Measurements from ENCODE around the gene PHACTR1. TPM values are rescaled to one million over a fixed set of nuclear protein-coding genes. Genes with fewer than 3 reads are reported as not detected.

PHACTR1 gene
- total and polyA plus RNA-seq, 2 donors = 3.1 to 6.3 TPM

GRCh38 chr6:13201336-13201735 is 484.8 kb downstream of the PHACTR1 start:
- DNase-seq (ENCODE audit: low read depth in 6 of 9, low spot score in 9 of 9) = no peak
- 98% methylated on average over 6 of the region's 6 CpGs for WGBS
- H3K4me3 ChIP-seq (ENCODE audit: low read length in 2 of 2) = no peak overlapping the region
- H3K9me3 ChIP-seq (ENCODE audit: control insufficient read depth in 2 of 2, insufficient read depth in 1 of 2, low read length in 1 of 2) = no peaks in the 10 kb centered on the region
- no peaks in the 10 kb centered on the region for H3K4me1 ChIP-seq (ENCODE audit: control insufficient read depth in 2 of 2, insufficient read depth in 2 of 2, low read length in 2 of 2)
- H3K36me3 ChIP-seq (ENCODE audit: control insufficient read depth in 2 of 2, insufficient read depth in 2 of 2, low read length in 1 of 2) = no peaks in the 10 kb centered on the region
- H3K27me3 ChIP-seq (ENCODE audit: control insufficient read depth in 2 of 2, insufficient read depth in 1 of 2, low read length in 1 of 2) = no peaks in the 10 kb centered on the region
- no peak overlapping the region for H3K27ac ChIP-seq (ENCODE audit: low read depth in 1 of 2, low read length in 1 of 2)

- Histone ChIP-seq H3K27me3 (ENCODE audit: control insufficient read depth in 2 of 2, insufficient read depth in 1 of 2, low read length in 1 of 2) (no peaks in the 10 kb centered on the region), H3K36me3 (ENCODE audit: control insufficient read depth in 2 of 2, insufficient read depth in 2 of 2, low read length in 1 of 2) (no peaks in the 10 kb centered on the region), H3K4me1 (ENCODE audit: control insufficient read depth in 2 of 2, insufficient read depth in 2 of 2, low read length in 2 of 2) (no peaks in the 10 kb centered on the region), H3K9me3 (ENCODE audit: control insufficient read depth in 2 of 2, insufficient read depth in 1 of 2, low read length in 1 of 2) (no peaks in the 10 kb centered on the region), H3K27ac (ENCODE audit: low read depth in 1 of 2, low read length in 1 of 2) (no peak overlapping the region), H3K4me3 (ENCODE audit: low read length in 2 of 2) (no peak overlapping the region)
- DNase-seq (ENCODE audit: low read depth in 6 of 9, low spot score in 9 of 9) = no peak
- WGBS = 83% methylated on average over 4 of the region's 4 CpGs
These were observed 486.6 kb downstream of the PHACTR1 start for GRCh38 chr6:13203145-13203544.

- Histone ChIP-seq H3K4me1 (ENCODE audit: control insufficient read depth in 2 of 2, insufficient read depth in 2 of 2, low read length in 2 of 2) (no peaks in the 10 kb centered on the region), H3K4me3 (ENCODE audit: low read length in 2 of 2) (no peak overlapping the region), H3K36me3 (ENCODE audit: control insufficient read depth in 2 of 2, insufficient read depth in 2 of 2, low read length in 1 of 2) (no peaks in the 10 kb centered on the region), H3K27ac (ENCODE audit: low read depth in 1 of 2, low read length in 1 of 2) (no peak overlapping the region), H3K9me3 (ENCODE audit: control insufficient read depth in 2 of 2, insufficient read depth in 1 of 2, low read length in 1 of 2) (no peaks in the 10 kb centered on the region), H3K27me3 (ENCODE audit: control insufficient read depth in 2 of 2, insufficient read depth in 1 of 2, low read length in 1 of 2) (no peaks in the 10 kb centered on the region)
- no peak for DNase-seq (ENCODE audit: low read depth in 6 of 9, low spot score in 9 of 9)
- 99% methylated on average over 6 of the region's 6 CpGs for WGBS
These were observed 488.5 kb downstream of the PHACTR1 start for GRCh38 chr6:13205106-13205505.

GRCh38 chr6:13212096-13212495 is 495.5 kb downstream of the PHACTR1 start:
- Histone ChIP-seq H3K9me3 (ENCODE audit: control insufficient read depth in 2 of 2, insufficient read depth in 1 of 2, low read length in 1 of 2) (no peaks in the 10 kb centered on the region), H3K4me1 (ENCODE audit: control insufficient read depth in 2 of 2, insufficient read depth in 2 of 2, low read length in 2 of 2) (peaks cover 0 to 2% of the 10 kb centered on the region in 2 donors), H3K27me3 (ENCODE audit: control insufficient read depth in 2 of 2, insufficient read depth in 1 of 2, low read length in 1 of 2) (no peaks in the 10 kb centered on the region), H3K36me3 (ENCODE audit: control insufficient read depth in 2 of 2, insufficient read depth in 2 of 2, low read length in 1 of 2) (no peaks in the 10 kb centered on the region), H3K4me3 (ENCODE audit: low read length in 2 of 2) (no peak overlapping the region), H3K27ac (ENCODE audit: low read depth in 1 of 2, low read length in 1 of 2) (no peak overlapping the region)
- 100% methylated on average over 1 of the region's 1 CpG for WGBS
- DNase-seq (ENCODE audit: low read depth in 6 of 9, low spot score in 9 of 9) = no peak

- DNase-seq (ENCODE audit: low read depth in 6 of 9, low spot score in 9 of 9) = no peak
- H3K4me1 ChIP-seq (ENCODE audit: control insufficient read depth in 2 of 2, insufficient read depth in 2 of 2, low read length in 2 of 2) = peaks cover 0 to 5% of the 10 kb centered on the region in 2 donors
- H3K9me3 ChIP-seq (ENCODE audit: control insufficient read depth in 2 of 2, insufficient read depth in 1 of 2, low read length in 1 of 2) = no peaks in the 10 kb centered on the region
- H3K27ac ChIP-seq (ENCODE audit: low read depth in 1 of 2, low read length in 1 of 2) = no peak overlapping the region
- H3K4me3 ChIP-seq (ENCODE audit: low read length in 2 of 2) = no peak overlapping the region
- no peaks in the 10 kb centered on the region for H3K36me3 ChIP-seq (ENCODE audit: control insufficient read depth in 2 of 2, insufficient read depth in 2 of 2, low read length in 1 of 2)
- H3K27me3 ChIP-seq (ENCODE audit: control insufficient read depth in 2 of 2, insufficient read depth in 1 of 2, low read length in 1 of 2) = no peaks in the 10 kb centered on the region
- WGBS = 97% methylated on average over 14 of the region's 14 CpGs
These were observed 496.0 kb downstream of the PHACTR1 start for GRCh38 chr6:13212538-13212937.

GRCh38 chr6:13215390-13215789 is 498.8 kb downstream of the PHACTR1 start:
- H3K27me3 ChIP-seq (ENCODE audit: control insufficient read depth in 2 of 2, insufficient read depth in 1 of 2, low read length in 1 of 2) = no peaks in the 10 kb centered on the region
- no peak overlapping the region for H3K4me3 ChIP-seq (ENCODE audit: low read length in 2 of 2)
- H3K4me1 ChIP-seq (ENCODE audit: control insufficient read depth in 2 of 2, insufficient read depth in 2 of 2, low read length in 2 of 2) = peaks cover 0 to 5% of the 10 kb centered on the region in 2 donors
- H3K27ac ChIP-seq (ENCODE audit: low read depth in 1 of 2, low read length in 1 of 2) = no peak overlapping the region
- no peaks in the 10 kb centered on the region for H3K36me3 ChIP-seq (ENCODE audit: control insufficient read depth in 2 of 2, insufficient read depth in 2 of 2, low read length in 1 of 2)
- no peaks in the 10 kb centered on the region for H3K9me3 ChIP-seq (ENCODE audit: control insufficient read depth in 2 of 2, insufficient read depth in 1 of 2, low read length in 1 of 2)
- DNase-seq (ENCODE audit: low read depth in 6 of 9, low spot score in 9 of 9) = no peak
- WGBS = over 99% methylated on average over 2 of the region's 2 CpGs

- H3K4me1 ChIP-seq (ENCODE audit: control insufficient read depth in 2 of 2, insufficient read depth in 2 of 2, low read length in 2 of 2) = peaks cover 0 to 5% of the 10 kb centered on the region in 2 donors
- peak in 1 of 9 donors; percentile 20 for DNase-seq (ENCODE audit: low read depth in 6 of 9, low spot score in 9 of 9)
- H3K36me3 ChIP-seq (ENCODE audit: control insufficient read depth in 2 of 2, insufficient read depth in 2 of 2, low read length in 1 of 2) = no peaks in the 10 kb centered on the region
- no peak overlapping the region for H3K4me3 ChIP-seq (ENCODE audit: low read length in 2 of 2)
- no peak overlapping the region for H3K27ac ChIP-seq (ENCODE audit: low read depth in 1 of 2, low read length in 1 of 2)
- no peaks in the 10 kb centered on the region for H3K27me3 ChIP-seq (ENCODE audit: control insufficient read depth in 2 of 2, insufficient read depth in 1 of 2, low read length in 1 of 2)
- 58% methylated on average over 2 of the region's 2 CpGs for WGBS
- H3K9me3 ChIP-seq (ENCODE audit: control insufficient read depth in 2 of 2, insufficient read depth in 1 of 2, low read length in 1 of 2) = no peaks in the 10 kb centered on the region
These were observed 499.9 kb downstream of the PHACTR1 start for GRCh38 chr6:13216236-13217014.

GRCh38 chr6:13217206-13217905 is 500.8 kb downstream of the PHACTR1 start:
- 51% methylated on average over 4 of the region's 4 CpGs for WGBS
- Histone ChIP-seq H3K9me3 (ENCODE audit: control insufficient read depth in 2 of 2, insufficient read depth in 1 of 2, low read length in 1 of 2) (no peaks in the 10 kb centered on the region), H3K27ac (ENCODE audit: low read depth in 1 of 2, low read length in 1 of 2) (no peak overlapping the region), H3K36me3 (ENCODE audit: control insufficient read depth in 2 of 2, insufficient read depth in 2 of 2, low read length in 1 of 2) (no peaks in the 10 kb centered on the region), H3K4me3 (ENCODE audit: low read length in 2 of 2) (no peak overlapping the region), H3K27me3 (ENCODE audit: control insufficient read depth in 2 of 2, insufficient read depth in 1 of 2, low read length in 1 of 2) (no peaks in the 10 kb centered on the region), H3K4me1 (ENCODE audit: control insufficient read depth in 2 of 2, insufficient read depth in 2 of 2, low read length in 2 of 2) (peaks cover 0 to 5% of the 10 kb centered on the region in 2 donors)
- DNase-seq (ENCODE audit: low read depth in 6 of 9, low spot score in 9 of 9) = peak in 1 of 9 donors; percentile 26

GRCh38 chr6:13220266-13220665 is 503.7 kb downstream of the PHACTR1 start:
- H3K27ac ChIP-seq (ENCODE audit: low read depth in 1 of 2, low read length in 1 of 2) = no peak overlapping the region
- DNase-seq (ENCODE audit: low read depth in 6 of 9, low spot score in 9 of 9) = no peak
- H3K4me3 ChIP-seq (ENCODE audit: low read length in 2 of 2) = no peak overlapping the region
- WGBS = 96% methylated on average over 3 of the region's 3 CpGs
- no peaks in the 10 kb centered on the region for H3K27me3 ChIP-seq (ENCODE audit: control insufficient read depth in 2 of 2, insufficient read depth in 1 of 2, low read length in 1 of 2)
- peaks cover 0 to 5% of the 10 kb centered on the region in 2 donors for H3K4me1 ChIP-seq (ENCODE audit: control insufficient read depth in 2 of 2, insufficient read depth in 2 of 2, low read length in 2 of 2)
- no peaks in the 10 kb centered on the region for H3K36me3 ChIP-seq (ENCODE audit: control insufficient read depth in 2 of 2, insufficient read depth in 2 of 2, low read length in 1 of 2)
- H3K9me3 ChIP-seq (ENCODE audit: control insufficient read depth in 2 of 2, insufficient read depth in 1 of 2, low read length in 1 of 2) = no peaks in the 10 kb centered on the region

Measured in thymus (tissue), 11 donors.